Activated CD8-positive, alpha-beta T cell treated with anti-CD3 and anti-CD28 coated beads for 36 hours (primary cell): Measurements from ENCODE around the gene VPS18. TPM values are rescaled to one million over a fixed set of nuclear protein-coding genes. Genes with fewer than 3 reads are reported as not detected.

Source experiments
- ATAC-seq: fragments of 200-7000 bp; cut with Tn5 transposase; one replicate; pipeline ENCODE4 v1.10.0; 2021; ENCODE audit warnings: mild to moderate bottlenecking, moderate library complexity
- CTCF ChIA-PET: fragments of 350-600 bp; sonication (Branson Sonifier 250); formaldehyde crosslinking; loops from one replicate; lab custom pipeline; 2021; ENCODE audit warnings: antibody characterized with exemption; lab: Charles Lee
- POLR2A ChIA-PET: fragments of 350-600 bp; sonication (Branson Sonifier 250); formaldehyde crosslinking; loops from one replicate; lab custom pipeline; 2021; ENCODE audit warnings: antibody characterized with exemption; lab: Charles Lee
- DNase-seq: peaks from one replicate; pipeline ENCODE4 v3.0.0-alpha.2; 2020
- H3K27ac Mint-ChIP-seq: one replicate; pipeline ENCODE4 v1.8.0; 2021; ENCODE audit warnings: mild to moderate bottlenecking, mixed read lengths
- H3K27me3 Mint-ChIP-seq: one replicate; pipeline ENCODE4 v1.8.0; 2021; ENCODE audit warnings: mixed read lengths
- H3K36me3 Mint-ChIP-seq: one replicate; pipeline ENCODE4 v1.8.0; 2021; ENCODE audit warnings: low read depth, mixed read lengths
- H3K4me1 Mint-ChIP-seq: one replicate; pipeline ENCODE4 v1.8.0; 2021; ENCODE audit warnings: low read depth, mixed read lengths
- H3K4me3 Mint-ChIP-seq: one replicate; pipeline ENCODE4 v1.8.0; 2021; ENCODE audit warnings: mild to moderate bottlenecking, moderate library complexity, mixed read lengths
- H3K9me3 Mint-ChIP-seq: one replicate; pipeline ENCODE4 v1.8.0; 2021; ENCODE audit warnings: mixed read lengths
- CTCF ChIP-seq: fragments of 200-600 bp; IDR thresholded peaks from one replicate; pipeline ENCODE4 v1.8.0; 2022; ENCODE audit warnings: antibody characterized with exemption, mild to moderate bottlenecking
- intact Hi-C: fragments of 100-400 bp; cut with micrococcal nuclease; formaldehyde crosslinking; loops from one replicate; pipeline ENCODE4 v1.10.0; 2022
- total RNA-seq, 2 experiments: library from RNA; stranded (reverse); gene quantifications; one replicate each; pipeline ENCODE4 v1.2.3, GENCODE V29; 2021

Gene VPS18
- total RNA-seq, 2 experiments from 2014 or later, result 6.1 TPM

- H3K4me3 Mint-ChIP-seq, result no peak overlapping the region
- TF ChIP-seq CTCF, result no peak
- no peak for DNase-seq
- no peak for ATAC-seq
- H3K4me1 Mint-ChIP-seq, result peaks cover 5% of the 10 kb centered on the region
- H3K36me3 Mint-ChIP-seq, result no peaks in the 10 kb centered on the region
- no peak overlapping the region for H3K27ac Mint-ChIP-seq
- intact Hi-C loops, result no loop called here
- CTCF ChIA-PET, result no interaction called here
- POLR2A ChIA-PET, result interaction anchor here (2.3 kb wide), 1 partner anchor 9 kb away, joined by 8 read pairs; the partner anchor contains the start of gene SPINT1
- H3K27me3 Mint-ChIP-seq, result no peaks in the 10 kb centered on the region
- H3K9me3 Mint-ChIP-seq, result no peaks in the 10 kb centered on the region
Observed at GRCh38 chr15:40853241-40853890, 40.9 kb upstream of the VPS18 start.

- peaks cover 5% of the 10 kb centered on the region for H3K4me1 Mint-ChIP-seq
- intact Hi-C loops, result no loop called here
- H3K9me3 Mint-ChIP-seq, result no peaks in the 10 kb centered on the region
- no peak overlapping the region for H3K4me3 Mint-ChIP-seq
- DNase-seq, result no peak
- ChIA-PET CTCF (no interaction called here), POLR2A (interaction anchor here (2.3 kb wide), 1 partner anchor 10 kb away, joined by 8 read pairs; the partner anchor contains the start of gene SPINT1)
- no peak for ATAC-seq
- TF ChIP-seq CTCF, result no peak
- no peaks in the 10 kb centered on the region for H3K27me3 Mint-ChIP-seq
- no peak overlapping the region for H3K27ac Mint-ChIP-seq
- no peaks in the 10 kb centered on the region for H3K36me3 Mint-ChIP-seq
Observed at GRCh38 chr15:40854161-40854560, 40.1 kb upstream of the VPS18 start.

GRCh38 chr15:40855706-40856234 is 38.5 kb upstream of the VPS18 start:
- H3K27me3 Mint-ChIP-seq, result no peaks in the 10 kb centered on the region
- CTCF ChIA-PET, result interaction anchor here (4.7 kb wide), 1 partner anchor 10 kb away, joined by 65 read pairs; the partner anchor contains the start of gene SPINT1
- H3K9me3 Mint-ChIP-seq, result no peaks in the 10 kb centered on the region
- no peaks in the 10 kb centered on the region for H3K36me3 Mint-ChIP-seq
- POLR2A ChIA-PET, result interaction anchor here (0.6 to 2.3 kb wide), 3 partner anchors 11 to 38 kb away, joined by 4 to 8 read pairs (median 4); partner anchors contain the start of genes SPINT1 and VPS18
- intact Hi-C loops, result no loop called here
- no peak overlapping the region for H3K4me3 Mint-ChIP-seq
- TF ChIP-seq CTCF, result no peak
- no peak for DNase-seq
- H3K27ac Mint-ChIP-seq, result no peak overlapping the region
- peaks cover 5% of the 10 kb centered on the region for H3K4me1 Mint-ChIP-seq
- no peak for ATAC-seq

- ChIA-PET CTCF (interaction anchor here (1.2 to 4.7 kb wide), 11 partner anchors 7 to 96 kb away, joined by 3 to 65 read pairs (median 9); partner anchors contain the start of genes C15orf62, PPP1R14D and SPINT1), POLR2A (interaction anchor here (1.2 to 5.7 kb wide), 3 partner anchors 12 to 38 kb away, joined by 4 to 45 read pairs (median 6); partner anchors contain the start of gene VPS18)
- no peaks in the 10 kb centered on the region for H3K36me3 Mint-ChIP-seq
- ATAC-seq (no peak), DNase-seq (no peak)
- no peak overlapping the region for H3K4me3 Mint-ChIP-seq
- no peak overlapping the region for H3K27ac Mint-ChIP-seq
- H3K4me1 Mint-ChIP-seq, result peaks cover 5% of the 10 kb centered on the region
- H3K9me3 Mint-ChIP-seq, result no peaks in the 10 kb centered on the region
- intact Hi-C loops, result no loop called here
- TF ChIP-seq CTCF, result no peak
- no peaks in the 10 kb centered on the region for H3K27me3 Mint-ChIP-seq
Observed at GRCh38 chr15:40856746-40857145, 37.5 kb upstream of the VPS18 start.
